Measurements from ENCODE around the gene PNLIP.

The PNLIP gene

DNA sequence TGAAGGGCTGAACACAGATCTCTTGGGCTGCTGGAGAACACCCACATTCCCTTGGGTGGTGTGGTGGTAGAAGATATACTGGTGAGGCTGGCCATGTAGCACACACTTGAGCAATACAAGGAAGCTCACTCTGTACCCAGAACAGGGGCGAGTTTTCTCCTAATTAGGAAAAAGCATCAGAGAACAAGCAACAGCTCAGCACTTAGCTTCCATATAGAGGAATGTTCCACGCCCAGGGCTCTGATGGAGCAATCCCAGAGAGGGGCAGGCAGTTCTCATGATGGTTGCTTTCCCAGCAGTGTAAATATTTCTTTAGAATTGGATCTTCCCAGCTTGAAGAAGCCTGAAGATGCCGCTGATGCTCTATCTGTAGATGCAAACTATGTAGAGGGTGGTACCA, 21.0 kb upstream of the PNLIP start:
- in situ Hi-C loops (cut with HindIII; ENCODE audit: low sequenced_read_pairs) = no loop called here

DNA sequence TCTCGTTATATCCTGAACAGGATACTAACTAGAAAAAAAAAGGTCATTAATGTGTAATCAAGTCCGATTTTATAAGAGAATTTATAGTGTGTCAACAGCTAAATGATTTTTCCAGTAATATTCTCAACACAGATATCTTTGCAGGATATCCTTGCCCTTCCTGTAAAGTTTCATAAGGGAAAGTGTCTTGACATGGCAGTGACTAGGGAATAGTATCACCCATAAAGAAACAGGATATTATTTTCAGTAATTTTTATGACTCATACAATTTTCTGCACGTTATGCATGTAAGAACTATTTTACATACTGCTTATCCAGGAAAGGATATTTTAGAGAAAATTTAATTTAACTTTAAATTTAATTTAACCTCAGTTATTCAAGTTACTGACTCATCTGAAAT, 19.5 kb upstream of the PNLIP start:
- in situ Hi-C loops (cut with HindIII; ENCODE audit: low sequenced_read_pairs) = no loop called here
- TF ChIP-seq, protein P1, sequence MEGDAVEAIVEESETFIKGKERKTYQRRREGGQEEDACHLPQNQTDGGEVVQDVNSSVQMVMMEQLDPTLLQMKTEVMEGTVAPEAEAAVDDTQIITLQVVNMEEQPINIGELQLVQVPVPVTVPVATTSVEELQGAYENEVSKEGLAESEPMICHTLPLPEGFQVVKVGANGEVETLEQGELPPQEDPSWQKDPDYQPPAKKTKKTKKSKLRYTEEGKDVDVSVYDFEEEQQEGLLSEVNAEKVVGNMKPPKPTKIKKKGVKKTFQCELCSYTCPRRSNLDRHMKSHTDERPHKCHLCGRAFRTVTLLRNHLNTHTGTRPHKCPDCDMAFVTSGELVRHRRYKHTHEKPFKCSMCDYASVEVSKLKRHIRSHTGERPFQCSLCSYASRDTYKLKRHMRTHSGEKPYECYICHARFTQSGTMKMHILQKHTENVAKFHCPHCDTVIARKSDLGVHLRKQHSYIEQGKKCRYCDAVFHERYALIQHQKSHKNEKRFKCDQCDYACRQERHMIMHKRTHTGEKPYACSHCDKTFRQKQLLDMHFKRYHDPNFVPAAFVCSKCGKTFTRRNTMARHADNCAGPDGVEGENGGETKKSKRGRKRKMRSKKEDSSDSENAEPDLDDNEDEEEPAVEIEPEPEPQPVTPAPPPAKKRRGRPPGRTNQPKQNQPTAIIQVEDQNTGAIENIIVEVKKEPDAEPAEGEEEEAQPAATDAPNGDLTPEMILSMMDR (IDR thresholded peaks at IDR 0.05; ENCODE audit: low read depth, low read length) = no peak
- no peak overlapping the region for H3K4me3 ChIP-seq (ENCODE audit: low read depth, low read length)
- DNase-seq (ENCODE audit: low read depth, low spot score) = no peak

More for the DNA sequence above, 21.0 kb upstream of the PNLIP start:
- TF ChIP-seq, protein P1 (IDR thresholded peaks at IDR 0.05; ENCODE audit: low read depth, low read length) = no peak
- no peak for DNase-seq (ENCODE audit: low read depth, low spot score)
- H3K4me3 ChIP-seq (ENCODE audit: low read depth, low read length) = no peak overlapping the region

DNA sequence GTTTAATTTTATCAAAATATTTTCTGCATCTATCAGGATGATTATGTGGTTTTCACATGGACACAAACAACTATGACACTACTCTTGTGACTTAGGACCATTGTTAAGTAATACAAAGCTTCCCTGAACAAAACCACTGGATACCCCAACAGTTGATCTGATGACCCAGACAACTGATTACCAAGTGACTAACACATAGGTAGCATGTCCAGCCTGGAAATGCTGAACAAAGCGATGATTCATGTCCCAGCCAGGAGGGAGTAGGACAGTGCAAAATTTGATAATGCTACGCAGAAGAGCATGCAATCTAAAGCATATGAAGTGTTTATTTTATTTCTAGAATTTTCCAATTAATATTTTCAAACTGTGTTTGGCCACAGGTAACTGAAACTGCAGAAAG, 8.9 kb upstream of the PNLIP start:
- TF ChIP-seq, protein P1 (IDR thresholded peaks at IDR 0.05; ENCODE audit: low read depth, low read length) = no peak
- no peak for DNase-seq (ENCODE audit: low read depth, low spot score)
- no peak overlapping the region for H3K4me3 ChIP-seq (ENCODE audit: low read depth, low read length)
- in situ Hi-C loops (cut with HindIII; ENCODE audit: low sequenced_read_pairs) = no loop called here

DNA sequence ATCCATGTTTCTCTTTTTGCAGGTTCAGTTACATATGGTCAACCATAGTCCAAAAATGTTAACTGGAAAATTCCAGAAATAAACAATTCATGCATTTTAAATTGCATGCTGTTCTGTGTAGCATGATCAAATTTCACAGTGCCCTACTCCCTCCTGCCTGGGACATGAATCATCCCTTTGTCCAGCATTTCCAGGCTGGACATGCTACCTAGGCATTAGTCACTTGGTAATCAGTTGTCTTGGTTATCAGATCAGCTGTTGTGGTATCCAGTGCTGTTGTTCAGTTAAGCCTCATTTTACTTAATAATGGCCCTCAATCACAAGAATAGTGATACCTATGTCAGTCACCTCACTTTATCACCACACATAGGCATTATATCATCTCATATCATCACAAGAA, 7.3 kb upstream of the PNLIP start:
- DNase-seq (ENCODE audit: low read depth, low spot score) = peak; percentile 1
- in situ Hi-C loops (cut with HindIII; ENCODE audit: low sequenced_read_pairs) = no loop called here
- TF ChIP-seq, protein P1 (IDR thresholded peaks at IDR 0.05; ENCODE audit: low read depth, low read length) = no peak
- no peak overlapping the region for H3K4me3 ChIP-seq (ENCODE audit: low read depth, low read length)

DNA sequence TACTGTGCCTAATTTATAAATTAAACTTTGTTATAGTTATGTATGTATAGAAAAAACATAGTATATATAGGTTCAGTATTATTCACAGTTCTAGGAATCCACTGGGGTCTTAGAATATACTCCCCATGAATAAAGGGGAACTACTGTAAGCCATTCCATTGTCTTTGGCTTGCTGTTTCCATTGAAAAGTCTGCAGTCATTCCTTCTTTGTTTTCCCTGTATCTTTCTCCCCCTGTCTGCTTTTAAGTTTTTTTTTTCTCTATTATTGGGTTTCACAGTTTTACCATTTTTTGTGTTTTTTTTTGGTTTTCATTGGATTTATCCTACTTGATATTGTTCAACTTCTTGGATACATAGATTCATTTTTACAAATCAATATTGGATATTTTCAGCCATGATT, 6.7 kb upstream of the PNLIP start:
- TF ChIP-seq, protein P1 (IDR thresholded peaks at IDR 0.05; ENCODE audit: low read depth, low read length) = no peak
- no peak overlapping the region for H3K4me3 ChIP-seq (ENCODE audit: low read depth, low read length)
- no peak for DNase-seq (ENCODE audit: low read depth, low spot score)
- in situ Hi-C loops (cut with HindIII; ENCODE audit: low sequenced_read_pairs) = no loop called here

DNA sequence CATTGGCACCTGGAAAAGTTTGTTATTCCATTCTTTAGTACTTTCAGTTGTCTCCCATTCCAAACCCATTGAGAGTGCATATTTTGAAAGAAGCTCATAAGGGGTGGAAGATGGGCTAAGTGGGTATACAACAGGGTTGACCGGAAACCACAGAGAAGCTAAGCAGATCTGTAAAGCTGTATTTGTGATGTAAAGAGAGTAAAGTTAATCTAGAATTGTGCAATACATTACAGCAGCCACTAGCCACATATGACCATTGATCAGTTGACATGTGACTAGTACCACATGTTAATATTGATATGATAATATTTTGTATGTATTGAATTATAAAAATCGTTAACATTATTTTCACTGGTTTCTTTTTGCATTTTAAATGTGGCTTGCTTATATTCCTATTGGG, 4.9 kb upstream of the PNLIP start:
- in situ Hi-C loops (cut with HindIII; ENCODE audit: low sequenced_read_pairs) = no loop called here
- no peak for DNase-seq (ENCODE audit: low read depth, low spot score)

More for the DNA sequence above, 4.9 kb upstream of the PNLIP start:
- TF ChIP-seq, protein P1 (IDR thresholded peaks at IDR 0.05; ENCODE audit: low read depth, low read length) = no peak
- no peak overlapping the region for H3K4me3 ChIP-seq (ENCODE audit: low read depth, low read length)

Measured in astrocyte of the spinal cord (primary cell).